IPS-NIHi11 (cell line): ENCODE results near the gene MBOAT2.
"Not testable (repeated sequence)": the region's sequence is repeated elsewhere in the genome, so short reads cannot be mapped to it uniquely, and the experiment has no call there.

ENCODE experiments used
- DNase-seq: peaks from one replicate; pipeline ENCODE4 v3.0.0; 2012; ENCODE audit warnings: mixed read lengths, low spot score

Gene MBOAT2

DNA sequence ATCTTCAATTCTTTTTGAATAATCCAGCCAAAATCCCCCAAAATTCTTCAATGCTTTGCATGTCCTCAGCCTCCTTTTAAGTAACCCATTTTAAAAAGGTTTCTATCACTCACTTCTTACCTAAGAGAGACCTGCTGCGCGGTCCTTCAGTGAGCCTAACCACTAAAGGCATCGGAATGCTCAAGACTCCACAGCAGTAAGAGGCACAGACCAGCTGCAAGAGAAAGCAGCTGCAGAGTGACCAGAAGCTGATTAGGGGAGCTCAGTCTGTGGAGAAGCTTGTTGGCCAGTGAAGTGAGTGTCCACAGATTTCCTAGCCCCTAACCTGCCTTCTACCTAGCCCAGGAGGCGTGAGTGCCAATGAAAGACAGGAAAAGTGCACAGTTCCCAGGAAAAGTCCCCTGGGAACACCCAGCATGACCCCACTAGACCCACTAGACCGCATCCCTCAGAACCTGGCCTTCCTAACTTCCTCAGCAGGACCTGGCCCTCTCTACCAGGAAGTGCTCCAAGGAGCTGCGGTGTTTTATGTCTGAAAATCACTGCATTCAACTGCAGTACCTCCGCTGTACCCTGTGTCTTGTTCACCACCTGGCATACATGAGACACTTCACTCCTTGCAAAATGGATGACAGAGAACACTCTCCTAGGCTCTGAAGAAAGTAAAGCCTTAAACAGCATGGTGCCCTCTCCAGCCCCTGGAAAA lies 10.1 kb downstream of the MBOAT2 start:
- DNase-seq, result no peak

DNA sequence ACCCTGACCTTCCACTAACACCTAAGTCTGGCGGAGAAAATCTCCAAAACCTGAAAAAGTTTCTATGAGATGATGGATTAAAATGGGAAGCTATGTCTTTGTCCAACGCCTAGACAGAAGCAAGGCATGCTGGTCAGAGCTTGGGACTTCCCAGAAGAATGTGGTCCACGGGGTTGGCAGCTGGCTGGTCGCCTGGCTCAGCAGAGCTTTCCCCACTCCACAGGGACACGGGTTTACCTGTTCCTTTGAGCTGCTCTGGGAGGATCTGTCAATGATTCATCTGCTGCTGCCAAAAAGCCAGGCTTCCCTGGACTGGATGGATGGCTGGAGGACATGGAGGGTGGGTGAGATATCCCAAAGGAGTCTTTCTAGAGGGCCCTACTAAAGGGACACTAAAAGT lies 10.8 kb downstream of the MBOAT2 start:
- no peak for DNase-seq

DNA sequence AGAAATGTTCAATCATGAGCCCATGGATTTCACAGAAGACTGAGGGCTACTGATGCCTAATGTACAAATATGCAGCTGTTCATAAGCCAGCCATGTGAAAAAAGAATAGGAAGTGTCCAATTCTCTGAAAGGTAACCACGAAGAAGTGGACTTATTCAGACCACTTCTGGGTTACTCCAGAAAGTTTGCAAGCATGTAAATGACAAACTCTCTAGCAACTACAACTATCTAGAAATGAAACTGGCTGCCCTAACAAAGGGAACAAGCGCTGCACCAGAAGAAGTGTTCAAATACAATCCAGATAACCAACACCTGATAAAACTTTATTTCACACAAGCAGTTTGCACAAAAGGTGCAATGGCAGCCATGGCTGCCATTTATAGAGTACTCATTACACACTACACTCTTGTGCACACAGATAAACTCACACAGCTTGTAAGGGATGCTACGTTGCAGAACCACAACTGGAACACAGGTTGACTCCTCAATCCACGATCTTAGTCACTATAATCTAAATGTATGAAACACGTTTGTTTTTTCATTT lies 13.9 kb downstream of the MBOAT2 start:
- no peak for DNase-seq

DNA sequence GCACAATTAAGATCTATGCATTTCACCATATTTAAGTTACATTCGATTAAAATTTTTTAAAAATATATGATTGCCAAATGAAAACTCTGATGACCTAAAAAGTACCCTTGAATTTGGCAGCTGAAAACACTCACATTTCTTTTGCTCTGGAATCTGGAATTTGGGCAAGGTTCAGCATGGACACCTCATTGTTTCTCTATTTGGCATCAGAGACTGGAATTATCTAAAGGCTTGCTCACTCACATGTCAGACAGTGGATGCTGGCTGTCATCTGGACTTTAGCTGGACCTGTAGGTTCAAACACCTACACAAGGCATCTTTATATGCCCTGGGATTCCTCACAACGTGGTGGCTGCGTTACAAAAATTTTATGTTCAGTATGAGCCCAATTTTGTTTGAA lies 16.1 kb downstream of the MBOAT2 start:
- no peak for DNase-seq

DNA sequence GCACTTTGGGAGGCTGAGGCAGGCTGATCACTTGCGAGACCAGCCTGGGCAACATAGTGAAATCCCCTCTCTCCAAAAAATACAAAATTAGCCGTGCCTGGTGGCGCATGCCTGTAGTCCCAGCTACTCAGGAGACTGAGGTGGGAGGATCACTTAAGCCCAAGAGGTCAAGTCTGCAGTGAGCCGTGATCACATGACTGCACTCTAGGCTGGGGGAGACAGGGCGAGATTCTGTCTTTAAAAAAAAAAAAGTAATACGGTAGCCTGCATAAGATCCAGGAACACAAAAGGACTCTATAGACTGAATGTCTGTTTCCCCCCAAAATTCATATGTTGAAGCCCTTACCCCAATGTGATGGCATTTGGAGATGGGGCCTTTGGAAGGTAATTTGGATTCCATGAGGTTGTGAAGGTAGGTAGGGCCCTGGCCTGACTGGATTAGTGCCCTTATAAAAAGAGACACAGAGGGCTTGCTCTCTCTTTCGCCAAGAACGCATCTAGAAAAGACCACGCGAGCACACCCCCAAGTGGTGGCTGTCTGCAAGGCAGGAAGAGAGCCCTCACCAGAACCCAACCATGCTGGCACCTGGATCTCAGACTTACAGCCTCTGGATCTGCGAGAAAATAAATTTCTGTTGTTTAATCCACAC lies 17.0 kb downstream of the MBOAT2 start:
- DNase-seq, result no peak

DNA sequence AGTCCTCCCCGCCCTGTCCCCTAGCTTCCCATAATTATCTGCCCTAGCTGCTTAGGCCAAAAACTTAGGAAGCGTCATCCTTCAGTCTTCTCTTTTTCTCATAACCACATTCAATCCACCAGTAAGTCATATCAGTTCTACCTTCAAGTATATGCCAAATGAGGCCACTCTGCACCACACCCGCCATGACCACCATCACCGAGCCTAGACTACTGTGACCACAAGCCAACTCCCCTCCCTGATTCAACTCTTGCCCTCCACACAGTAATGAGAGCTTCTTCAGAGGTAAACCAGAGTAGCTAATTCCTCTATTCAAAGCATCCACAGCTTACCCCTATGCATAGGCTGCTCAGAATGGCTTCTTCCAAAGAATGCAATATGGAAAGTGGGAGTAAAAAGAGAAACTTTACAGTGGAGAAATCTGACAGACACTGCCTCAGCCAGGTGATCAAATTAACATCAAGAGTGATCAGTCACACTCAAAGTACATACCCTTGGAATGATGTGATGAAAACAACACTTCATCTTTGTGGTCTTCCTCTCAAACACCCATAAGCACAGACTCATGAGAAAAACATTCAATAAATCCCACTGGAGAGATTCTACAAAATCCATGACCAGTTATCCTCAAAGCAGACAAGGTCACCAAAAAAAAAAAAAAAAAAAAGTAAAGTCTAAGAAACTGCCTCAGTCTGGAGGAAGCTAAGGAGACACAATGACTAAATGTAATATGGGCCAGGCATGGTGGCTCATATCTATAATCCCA lies 17.7 kb downstream of the MBOAT2 start:
- no peak for DNase-seq

DNA sequence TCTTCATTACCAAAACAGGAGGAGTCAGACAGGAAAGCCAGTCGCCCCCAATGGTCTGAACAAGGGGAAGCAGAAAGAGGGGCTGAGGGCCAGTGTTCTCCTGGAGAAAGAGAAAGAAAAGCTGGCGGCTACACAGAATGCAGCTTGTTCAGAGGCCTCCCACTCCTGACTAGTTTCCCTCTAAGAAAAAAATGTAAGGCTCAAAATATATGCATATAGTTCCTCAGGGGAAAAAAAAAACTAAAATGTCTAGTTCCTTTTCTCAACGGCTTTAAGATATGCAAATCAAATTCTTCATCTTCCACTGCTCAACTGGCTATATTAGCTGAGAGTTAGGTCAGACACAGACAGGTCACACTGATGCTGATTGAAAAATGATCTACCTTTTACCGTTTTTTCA lies 18.6 kb downstream of the MBOAT2 start:
- DNase-seq, result no peak

DNA sequence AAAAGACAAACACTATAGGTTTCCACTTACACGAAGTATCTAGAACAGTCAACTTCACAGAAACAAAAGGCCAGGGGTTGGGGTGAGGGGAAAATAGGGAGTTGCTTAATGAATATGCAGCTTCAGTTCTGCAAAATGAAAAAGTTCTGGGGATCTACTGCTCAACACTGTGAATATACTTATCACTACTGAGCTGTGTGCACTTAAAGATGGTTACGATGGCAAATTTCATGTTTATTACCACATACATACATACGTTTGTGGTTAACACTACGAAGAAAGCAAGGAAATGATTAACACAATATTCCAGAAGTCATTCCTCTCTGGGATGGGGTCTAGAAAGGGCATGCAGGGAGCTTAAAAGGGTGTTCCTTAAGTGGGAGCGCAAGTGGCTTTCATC lies 19.3 kb downstream of the MBOAT2 start:
- no peak for DNase-seq

DNA sequence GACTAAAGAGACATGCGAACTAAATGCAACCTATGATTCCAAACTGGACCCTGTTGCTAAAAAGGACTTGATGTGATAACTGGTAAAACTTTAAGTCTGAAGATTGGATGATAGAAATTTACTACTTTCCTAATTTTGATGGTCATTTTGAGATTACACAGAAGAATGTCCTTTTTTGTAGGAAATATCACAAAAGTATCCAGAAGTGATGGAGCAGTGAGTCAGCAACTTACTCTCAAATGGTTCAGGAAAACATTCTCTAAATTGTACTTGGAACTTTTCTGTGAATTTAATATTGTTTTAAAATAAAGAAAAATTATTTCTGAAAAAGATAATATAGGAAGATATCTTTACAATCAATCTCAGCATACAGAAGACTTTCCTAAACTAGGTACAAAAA lies 19.9 kb downstream of the MBOAT2 start:
- no peak for DNase-seq

DNA sequence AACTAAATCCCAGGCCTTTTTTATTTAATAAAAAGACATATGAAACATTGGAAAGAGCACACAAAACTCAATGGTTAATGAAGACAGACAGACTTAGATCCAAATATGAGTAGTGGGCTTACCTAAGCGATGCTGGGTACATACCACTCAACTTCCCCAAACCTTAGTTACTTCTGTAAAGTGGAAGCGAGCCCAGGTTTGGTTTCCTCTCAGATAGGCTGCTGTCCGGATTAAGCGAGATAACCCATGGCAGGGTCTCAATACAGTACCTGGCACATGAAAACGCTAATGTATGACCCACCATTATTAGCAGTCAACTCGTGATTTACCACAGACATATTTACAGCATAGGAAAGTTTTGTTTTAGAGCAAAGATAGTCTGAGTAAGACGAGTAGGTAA lies 21.6 kb downstream of the MBOAT2 start:
- no peak for DNase-seq

DNA sequence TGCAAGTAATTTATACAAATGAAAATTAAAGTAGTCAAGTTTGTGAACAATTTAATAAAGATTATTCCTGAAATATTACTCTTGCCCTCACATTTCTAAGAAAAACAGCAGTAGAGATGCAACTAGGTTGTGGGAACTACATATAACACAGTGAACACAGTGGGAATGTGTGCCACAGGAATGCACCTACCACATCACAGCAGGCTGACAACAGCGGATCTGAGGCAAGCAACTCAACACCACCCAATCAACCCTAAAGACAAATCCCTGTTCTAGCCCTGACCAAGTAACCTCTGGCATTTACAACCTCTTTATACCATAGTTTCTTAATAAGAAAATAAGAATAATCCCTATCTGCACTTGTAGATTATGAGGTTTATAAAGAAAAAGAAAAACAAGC lies 23.4 kb downstream of the MBOAT2 start:
- DNase-seq, result no peak

DNA sequence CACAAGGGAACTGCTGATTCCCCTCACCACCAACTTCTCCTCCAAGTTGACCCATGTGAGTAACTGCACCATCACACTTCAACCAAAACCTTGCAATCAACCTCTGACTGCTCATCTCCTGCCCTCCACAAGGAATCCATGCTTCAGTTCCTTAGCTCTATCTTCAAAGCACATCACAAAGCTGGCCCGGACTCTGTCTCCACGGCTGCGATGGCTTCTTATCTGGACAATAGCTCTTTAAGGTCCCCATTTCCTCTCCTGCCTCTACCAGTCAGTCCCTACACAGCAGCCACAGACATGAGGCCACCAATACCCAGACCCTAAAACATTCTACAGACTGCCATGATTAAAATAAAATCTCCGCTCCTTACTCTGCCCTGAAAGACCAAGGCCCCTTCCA lies 25.7 kb downstream of the MBOAT2 start:
- no peak for DNase-seq

DNA sequence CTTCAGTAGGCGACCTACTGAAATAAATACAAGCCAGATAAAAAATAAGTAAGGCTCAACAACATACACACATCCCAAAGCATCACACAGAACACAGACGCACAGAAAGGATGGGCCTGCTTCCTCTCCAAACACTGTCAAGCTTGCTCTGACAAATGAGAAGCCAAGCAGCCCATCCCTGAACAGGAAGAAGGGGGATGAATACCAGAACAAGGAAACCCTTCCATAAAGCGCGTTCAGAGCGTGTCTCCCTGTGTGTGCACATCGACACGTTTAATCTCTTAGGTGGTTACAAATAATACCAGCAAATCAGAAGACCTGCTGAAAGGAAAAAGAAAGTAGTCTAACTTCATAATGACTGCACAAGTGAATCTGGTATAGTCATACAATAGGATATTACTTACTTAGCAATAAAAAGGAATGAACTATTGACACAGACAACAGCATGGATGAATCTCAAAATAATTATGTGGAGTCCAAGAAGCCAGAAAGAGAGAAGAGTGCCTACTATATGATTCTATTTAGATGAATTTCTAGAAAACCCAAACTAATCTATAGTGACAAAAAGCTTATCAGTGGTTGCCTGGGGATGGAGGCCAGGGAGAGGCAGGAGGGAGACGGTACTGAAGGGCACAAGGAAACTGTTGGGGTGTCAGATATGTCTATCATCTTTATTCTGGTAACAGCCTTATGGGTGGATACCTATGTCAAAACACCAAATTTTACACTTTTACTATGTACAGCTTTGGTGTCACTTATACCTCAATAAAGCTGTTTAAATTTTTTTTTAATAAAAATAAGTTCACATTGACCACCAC lies 26.8 kb downstream of the MBOAT2 start:
- no peak for DNase-seq

DNA sequence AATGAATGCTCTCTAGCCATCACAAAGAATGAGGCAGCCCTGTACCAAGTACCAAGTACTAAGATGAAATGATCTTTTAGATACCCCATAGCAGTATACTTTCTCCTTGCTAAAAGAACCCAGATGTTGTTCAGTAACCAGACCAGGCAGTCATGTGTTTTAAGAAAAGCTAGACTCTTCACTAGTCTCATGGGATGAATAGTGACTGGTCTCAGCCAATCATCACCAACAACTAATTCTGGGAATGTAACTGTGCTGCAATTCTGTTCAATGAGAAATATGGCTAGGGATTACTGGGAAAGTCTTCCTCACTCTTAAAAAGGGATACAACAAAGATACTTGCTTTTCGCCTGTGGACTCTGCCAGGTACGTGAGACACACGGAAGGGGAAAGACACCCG lies 29.5 kb downstream of the MBOAT2 start:
- DNase-seq, result no peak

DNA sequence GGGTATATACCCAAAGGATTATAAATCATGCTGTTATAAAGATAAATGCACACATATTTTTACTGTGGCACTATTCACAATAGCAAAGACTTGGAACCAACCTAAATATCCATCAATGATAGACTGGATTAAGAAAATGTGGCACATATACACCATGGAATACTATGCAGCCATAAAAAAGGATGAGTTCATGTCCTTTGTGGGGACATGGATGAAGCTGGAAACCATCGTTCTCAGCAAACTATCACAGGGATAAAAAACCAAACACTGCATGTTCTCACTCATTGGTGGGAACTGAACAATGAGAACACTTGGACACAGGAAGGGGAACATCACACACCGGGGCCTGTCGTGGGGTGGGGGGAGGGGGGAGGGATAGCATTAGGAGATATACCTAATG lies 30.5 kb downstream of the MBOAT2 start:
- DNase-seq, result not testable (repeated sequence)

DNA sequence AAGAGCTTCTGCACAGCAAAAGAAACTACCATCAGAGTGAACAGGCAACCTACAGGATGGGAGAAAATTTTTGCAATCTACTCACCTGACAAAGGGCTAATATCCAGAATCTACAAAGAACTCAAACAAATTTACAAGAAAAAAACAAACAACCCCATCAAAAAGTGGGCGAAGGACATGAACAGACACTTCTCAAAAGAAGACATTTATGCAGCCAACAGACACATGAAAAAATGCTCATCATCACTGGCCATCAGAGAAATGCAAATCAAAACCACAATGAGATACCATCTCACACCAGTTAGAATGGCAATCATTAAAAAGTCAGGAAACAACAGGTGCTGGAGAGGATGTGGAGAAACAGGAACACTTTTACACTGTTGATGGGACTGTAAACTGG lies 30.9 kb downstream of the MBOAT2 start:
- DNase-seq, result not testable (repeated sequence)

DNA sequence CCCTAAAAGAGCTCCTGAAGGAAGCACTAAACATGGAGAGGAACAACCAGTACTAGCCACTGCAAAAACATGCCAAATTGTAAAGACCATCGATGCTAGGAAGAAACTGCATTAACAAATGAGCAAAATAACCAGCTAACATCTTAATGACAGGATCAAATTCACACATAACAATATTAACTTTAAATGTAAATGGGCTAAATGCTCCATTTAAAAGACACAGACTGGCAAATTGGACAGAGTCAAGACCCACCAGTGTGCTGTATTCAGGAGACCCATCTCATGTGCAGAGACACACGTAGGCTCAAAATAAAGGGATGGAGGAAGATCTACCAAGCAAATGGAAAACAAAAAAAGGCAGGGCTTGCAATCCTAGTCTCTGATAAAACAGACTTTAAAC lies 34.1 kb downstream of the MBOAT2 start:
- not testable (repeated sequence) for DNase-seq

DNA sequence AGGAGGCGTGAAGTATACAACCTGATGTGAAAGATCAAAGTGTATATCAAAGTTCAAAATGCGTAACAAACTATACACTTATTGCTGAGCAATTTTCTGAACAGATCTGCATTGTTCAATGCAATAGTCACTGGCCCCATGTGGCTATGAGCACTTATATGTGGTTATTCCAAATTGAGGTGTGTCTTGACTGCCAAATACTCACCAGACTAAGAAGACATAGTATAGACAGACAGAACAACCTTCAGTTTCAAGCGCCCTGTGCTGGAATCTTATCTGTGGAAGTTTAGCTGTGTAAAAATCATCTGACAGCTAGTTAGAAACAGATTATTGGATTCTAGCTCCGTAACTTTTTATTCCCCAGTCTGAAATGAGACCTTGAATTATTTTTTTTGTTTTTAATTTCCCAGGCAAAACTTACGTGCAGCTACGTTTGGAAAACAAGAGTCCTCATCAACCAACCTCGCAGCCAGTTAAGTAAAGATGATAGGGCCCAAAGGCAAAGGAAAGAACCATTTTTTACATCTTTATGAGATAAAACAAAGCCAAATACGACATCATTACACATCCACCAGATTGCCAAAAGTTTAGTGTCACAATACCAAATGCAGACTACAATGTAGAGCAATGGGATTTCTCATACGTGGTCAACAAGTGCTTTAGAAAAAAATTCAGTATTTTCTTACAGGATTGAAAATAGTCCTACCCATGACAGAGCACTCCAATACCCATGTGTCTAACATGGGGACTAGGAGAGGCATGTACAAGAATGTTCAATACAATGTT lies 37.2 kb downstream of the MBOAT2 start:
- DNase-seq, result no peak

DNA sequence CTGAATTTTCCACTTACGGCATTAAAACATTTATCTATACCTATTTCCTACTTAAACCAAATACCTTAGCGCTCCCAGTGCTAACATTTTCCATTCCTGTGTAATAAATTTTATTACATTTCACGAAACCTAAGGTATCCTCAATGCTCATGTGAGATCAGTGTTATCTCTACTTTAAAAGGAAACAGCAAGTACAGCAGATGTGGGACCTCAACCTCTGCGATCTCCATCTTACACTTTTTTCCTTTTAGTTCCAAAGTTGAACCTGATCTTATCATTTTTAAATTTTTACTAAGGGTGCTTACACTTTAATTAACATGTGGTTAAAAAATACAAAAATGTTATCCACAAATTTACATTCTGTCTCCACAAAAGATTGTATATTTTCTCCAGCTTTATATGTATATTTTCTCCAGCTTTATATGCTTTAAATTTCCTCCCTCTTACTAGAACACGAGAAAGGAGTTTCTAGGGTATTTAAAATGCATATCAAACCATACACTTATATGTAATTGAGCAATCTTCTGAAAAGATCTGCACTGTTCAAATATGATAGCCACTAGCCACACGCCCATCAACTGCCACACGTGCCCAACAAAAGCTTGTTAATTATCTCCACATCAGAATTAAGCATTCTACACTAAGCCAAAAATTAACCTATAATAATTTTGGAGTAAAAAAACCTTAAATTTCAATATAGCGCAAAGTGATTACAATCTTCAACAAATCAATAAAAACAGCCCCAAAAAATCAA lies 38.1 kb downstream of the MBOAT2 start:
- DNase-seq, result no peak

DNA sequence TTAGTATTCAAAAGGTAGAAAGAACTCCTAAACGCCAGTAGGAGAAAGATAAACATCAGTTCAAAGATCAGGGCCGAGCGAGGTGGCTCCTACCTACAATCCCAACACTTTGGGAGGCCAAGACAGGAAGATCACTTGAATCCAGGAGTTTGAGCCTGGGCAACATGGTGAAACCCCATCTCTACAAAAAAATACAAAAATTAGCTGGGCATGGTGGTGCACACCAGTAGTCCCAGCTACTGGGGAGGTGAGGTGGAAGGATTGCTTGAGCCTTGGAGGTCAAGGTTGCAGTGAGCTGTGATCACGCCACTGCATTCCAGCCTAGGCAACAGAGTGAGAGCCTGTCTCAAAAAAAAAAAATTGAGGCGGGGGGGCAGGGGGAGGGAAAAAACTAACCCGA lies 40.6 kb downstream of the MBOAT2 start:
- no peak for DNase-seq

DNA sequence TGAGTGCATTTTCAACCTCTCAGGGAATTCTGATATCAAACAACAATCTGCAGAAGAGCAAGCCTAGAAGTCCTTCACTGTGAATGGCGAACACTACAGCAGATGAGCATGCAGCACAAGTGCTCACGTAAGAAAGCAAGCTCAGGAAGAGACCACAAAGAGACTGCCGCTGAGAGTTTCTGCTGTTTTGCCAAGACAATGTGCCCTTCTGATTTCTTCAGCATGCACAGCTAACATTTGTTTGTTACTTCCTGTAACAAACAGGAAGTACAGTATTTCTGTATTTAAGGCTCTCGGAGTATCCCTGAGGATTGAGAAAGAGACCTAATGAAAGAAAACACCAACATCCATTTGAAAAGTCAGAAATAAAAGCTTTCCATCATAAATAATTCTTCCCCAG lies 45.9 kb downstream of the MBOAT2 start:
- DNase-seq, result no peak
